GM21526 (cell line): ENCODE measurements around the gene C19orf53.
A peak's percentile ranks its signal among the peaks of the same experiment; 100 is the strongest.
"Not testable (repeated sequence)": the region's sequence is repeated elsewhere in the genome, so short reads cannot be mapped to it uniquely, and the experiment has no call there.

Source experiments
- ATAC-seq: cut with Tn5 transposase; IDR thresholded peaks from one replicate; pipeline ENCODE4 v1.9.1; 2021; ENCODE audit warnings: moderate library complexity; ENCODE audit not compliant: unreplicated experiment, low FRiP score

Gene C19orf53

GRCh38 chr19:13774217-13775191, at the start of gene C19orf53:
Gene C19orf53, plus strand, starts transcription at chr19:13774456. Its CDS starts 22 bp downstream, at chr19:13774478.
- ATAC-seq: peak; percentile 79

- ATAC-seq: no peak
Measured at GRCh38 chr19:13726323-13726722, 47.9 kb upstream of the C19orf53 start.

DNA sequence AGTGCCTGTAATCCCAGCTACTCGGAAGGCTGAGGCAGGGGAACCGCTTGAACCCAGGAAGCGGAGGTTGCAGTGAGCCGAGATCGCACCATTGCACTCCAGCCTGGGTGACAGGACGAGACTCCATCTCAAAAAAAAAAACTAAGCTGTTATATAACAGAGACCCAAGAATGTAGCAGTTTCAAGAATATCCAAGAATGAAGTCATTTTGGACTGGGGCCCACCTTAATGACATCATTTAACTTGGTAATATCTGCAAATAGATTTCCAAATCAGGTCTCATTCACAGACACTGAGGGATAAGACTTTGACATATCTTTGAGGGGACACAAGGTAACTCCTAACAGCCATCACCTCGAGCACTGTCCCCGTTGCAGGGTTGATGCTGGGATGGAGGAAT, 46.5 kb upstream of the C19orf53 start:
- no peak for ATAC-seq

- no peak for ATAC-seq
Measured at GRCh38 chr19:13729859-13730258, 44.4 kb upstream of the C19orf53 start.

- peak; percentile 90 for ATAC-seq
Measured at GRCh38 chr19:13731147-13731964, 42.9 kb upstream of the C19orf53 start.

DNA sequence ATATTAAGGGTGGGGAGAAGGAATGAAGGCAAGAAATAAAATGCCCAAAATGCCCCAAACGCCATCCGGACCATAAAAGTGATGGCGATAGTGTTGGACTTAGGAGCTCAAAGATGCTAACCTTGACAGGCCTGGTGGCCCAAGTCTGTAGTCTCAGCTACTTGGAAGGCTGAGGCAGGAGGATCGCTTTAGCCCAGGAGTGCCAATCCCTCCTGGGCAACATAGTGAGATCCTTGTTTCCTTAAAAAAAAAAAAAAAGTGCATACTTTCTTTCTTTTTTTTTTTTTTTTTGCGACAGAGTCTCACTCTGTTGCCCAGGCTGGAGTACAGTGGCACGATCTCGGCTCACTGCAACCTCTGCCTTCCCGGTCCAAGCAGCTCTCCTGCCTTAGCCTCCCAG, 41.9 kb upstream of the C19orf53 start:
- no peak for ATAC-seq

- ATAC-seq: no peak
Measured at GRCh38 chr19:13734751-13735150, 39.5 kb upstream of the C19orf53 start.

- ATAC-seq: no peak
Measured at GRCh38 chr19:13738073-13738472, 36.2 kb upstream of the C19orf53 start.

DNA sequence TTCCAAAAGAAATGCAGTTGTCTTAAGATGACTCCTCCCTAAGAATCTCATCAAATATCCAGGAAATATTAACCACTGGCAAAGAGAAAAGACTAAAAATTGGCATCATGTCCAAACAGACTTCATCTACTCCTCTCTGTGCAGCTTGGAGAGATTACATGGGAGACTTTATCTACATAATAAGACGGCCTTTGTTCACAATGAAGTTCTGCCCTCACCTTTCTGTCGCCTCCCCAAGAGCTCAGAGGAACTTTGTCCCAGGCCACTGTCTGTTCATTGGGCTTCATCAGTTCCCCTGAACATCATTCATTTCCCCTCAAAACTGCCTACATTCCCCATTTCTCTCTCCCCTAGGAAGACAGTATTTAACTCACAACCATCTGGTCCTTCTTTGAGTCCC, 32.4 kb upstream of the C19orf53 start:
- ATAC-seq: no peak

DNA sequence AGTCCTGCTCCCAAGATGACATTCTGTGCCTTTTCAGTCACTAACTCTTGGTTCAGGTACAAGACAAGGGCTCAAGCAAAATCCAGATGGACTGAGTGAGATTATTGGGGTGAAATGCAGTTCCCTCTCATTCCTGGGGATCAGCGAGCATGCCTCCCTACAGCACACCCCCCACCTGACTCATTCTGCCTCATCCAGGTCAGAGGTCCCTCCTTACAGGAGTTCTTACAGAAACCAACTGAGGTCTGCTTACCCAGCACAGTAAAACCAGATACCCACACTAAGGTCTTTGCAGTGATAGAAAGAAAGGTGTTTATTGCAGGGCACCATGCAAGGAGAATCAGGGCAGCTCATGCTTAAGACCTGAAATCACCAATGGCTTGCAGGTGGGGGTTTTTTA, 31.5 kb upstream of the C19orf53 start:
- ATAC-seq: no peak

GRCh38 chr19:13744174-13744573, 30.1 kb upstream of the C19orf53 start:
- no peak for ATAC-seq

DNA sequence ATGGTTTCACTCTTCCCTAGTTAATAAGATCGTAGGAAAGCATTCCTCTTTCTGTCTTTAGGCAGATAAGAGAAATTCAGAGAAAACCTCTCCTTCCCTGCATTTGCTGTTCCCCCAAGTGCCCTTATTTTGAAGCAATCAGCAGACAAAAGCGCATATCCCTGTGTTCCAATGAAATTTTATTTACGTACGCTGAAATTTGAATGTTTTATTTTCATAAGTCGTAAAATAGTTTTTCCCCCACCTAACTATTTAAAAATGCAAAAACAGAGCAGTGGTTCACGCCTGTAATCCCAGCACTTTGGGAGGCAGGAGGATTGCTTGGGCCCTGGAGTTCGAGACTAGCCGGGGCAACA, 27.2 kb upstream of the C19orf53 start:
- no peak for ATAC-seq

DNA sequence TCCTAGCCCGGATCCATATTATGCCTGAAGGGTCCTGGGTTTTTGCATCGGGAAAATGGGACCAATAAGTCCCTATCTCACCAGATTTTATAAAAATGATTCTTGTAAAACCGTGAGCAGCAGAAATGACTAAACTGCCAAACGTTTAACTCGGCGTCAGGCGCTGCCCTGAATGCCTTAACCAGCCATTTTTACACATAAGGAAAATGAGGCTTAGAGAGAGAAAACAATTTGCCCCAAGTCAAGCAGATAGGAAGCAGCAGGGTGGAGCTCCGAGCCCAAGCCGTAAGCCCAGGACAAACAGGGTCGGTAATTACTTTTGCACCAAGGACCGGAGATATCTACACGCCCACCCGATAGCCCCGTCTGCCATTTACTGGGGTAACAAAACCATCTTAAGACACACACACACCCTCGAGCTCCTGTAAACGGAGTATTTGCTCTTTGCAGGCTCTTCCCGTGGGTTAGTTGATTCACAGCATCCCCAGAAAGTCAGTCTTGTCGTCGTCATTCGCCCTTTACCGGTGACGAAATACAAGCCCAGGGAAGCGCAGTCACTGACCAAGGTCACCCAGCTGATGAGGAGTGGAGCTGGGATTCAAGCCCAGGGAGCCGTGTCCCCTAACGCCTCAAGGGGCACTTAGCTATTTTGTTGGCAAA, 26.0 kb upstream of the C19orf53 start:
- no peak for ATAC-seq

DNA sequence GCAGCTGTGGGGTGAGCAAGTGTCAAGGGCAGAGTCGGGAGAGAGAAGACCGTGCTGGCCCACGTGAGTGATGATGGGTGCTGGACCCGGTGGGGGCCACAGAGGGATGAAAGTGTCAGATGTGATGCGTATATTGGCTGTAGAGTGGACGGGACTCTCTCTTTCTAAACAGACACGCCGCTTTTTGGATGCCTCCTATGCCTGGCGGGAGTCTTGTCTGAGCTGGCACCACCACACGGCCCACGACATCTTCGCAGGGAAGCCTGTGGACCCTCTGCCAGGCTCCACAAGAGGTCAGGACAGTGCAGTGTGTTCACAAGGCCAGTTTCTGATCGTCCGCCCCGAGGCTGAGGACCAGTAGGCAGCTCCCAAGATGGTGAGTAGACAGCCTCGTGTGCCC, 22.8 kb upstream of the C19orf53 start:
- no peak for ATAC-seq

DNA sequence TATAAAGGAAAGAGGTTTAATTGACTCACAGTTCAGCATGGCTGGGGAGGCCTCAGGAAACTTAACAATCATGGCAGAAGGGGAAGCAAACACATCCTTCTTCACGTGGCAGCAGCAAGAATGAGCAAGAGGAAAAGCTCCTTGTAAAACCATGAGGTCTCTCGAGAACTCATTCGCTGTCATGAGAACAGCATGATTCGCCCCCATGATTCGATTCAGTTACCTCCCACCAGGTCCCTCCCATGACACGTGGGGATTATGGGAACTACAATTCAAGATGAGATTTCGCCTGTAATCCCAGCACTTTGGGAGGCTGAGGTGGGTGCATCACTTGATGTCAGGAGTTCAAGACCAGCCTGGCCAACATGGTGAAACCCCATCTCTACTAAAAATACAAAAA, 20.6 kb upstream of the C19orf53 start:
- ATAC-seq: not testable (repeated sequence)

DNA sequence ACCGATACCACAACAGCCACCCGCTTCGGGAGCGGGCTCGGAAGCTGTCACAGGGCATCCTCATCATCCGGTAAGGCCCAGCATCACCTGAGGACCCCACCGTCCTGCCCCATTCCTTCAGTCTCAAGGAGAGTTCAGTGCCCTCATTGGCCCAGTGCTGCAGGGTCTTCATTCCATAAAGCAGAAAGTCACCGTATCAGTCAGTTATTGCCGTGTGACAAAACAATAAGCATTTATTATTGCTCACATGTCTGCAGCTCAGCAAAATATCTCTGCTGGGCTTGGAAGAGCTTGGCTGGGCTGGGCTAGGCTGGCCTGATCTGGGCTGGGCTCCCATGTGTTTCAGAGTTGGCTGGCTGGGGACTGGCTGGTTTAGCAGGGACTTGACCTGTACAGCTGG, 18.0 kb upstream of the C19orf53 start:
- ATAC-seq: no peak

DNA sequence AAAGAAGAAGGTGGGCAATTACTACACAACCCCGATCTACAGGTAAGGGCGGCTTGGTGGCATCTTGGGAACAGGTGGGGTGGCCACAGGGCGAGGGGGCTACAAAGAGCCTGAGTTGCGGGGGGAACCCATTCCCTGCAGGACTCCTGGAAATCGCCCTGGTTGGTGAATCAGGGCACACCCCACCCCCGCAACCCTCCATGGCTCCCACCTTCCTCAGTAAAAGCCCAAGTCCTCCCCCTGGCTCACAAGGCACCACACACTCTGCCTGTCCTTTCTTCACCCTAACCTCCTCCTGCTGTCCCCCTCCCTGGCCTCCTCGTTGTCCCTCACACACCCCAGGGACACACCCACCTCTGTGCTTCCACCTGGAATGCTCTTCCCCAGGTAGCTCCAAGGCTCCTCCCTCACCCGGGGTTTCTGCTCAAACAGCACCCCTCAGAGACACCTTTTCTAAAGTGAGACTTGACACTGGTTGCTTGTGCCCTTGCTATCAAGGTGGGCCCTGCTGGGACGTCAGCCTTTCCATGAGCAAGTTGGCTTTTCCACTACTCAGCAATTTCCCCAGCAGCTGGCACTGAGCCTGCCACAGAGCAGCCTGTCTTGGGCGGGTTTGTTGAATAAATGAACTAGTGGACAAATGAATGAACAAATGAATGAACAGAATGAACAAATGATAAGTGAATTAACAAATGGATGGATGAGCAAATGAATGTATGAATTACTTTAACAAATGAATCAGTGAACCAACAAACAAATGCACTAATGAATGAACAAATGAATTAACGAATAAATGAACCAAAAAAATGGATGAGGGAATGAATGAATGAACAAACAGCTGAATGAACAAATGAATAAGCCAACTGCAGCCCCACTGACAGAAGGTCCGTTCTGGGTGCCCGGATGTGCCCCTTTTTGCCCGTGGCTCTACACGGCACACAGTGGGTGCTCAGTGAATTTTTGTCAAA, 16.2 kb upstream of the C19orf53 start:
- ATAC-seq: no peak

DNA sequence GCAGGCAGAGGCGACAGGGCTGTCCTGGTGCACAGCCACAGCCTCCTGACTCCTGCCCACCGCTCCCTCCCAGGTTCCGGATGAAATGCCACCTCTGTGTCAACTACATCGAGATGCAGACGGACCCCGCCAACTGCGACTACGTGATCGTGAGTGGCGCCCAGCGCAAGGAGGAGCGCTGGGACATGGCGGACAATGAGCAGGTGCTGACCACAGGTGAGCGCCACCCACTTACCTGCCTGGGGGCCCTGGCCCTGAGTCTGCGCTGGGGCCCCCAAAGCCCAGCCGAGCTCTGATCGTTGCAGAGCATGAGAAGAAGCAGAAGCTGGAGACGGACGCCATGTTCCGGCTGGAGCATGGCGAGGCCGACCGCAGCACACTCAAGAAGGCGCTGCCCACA, 15.5 kb upstream of the C19orf53 start:
- no peak for ATAC-seq

DNA sequence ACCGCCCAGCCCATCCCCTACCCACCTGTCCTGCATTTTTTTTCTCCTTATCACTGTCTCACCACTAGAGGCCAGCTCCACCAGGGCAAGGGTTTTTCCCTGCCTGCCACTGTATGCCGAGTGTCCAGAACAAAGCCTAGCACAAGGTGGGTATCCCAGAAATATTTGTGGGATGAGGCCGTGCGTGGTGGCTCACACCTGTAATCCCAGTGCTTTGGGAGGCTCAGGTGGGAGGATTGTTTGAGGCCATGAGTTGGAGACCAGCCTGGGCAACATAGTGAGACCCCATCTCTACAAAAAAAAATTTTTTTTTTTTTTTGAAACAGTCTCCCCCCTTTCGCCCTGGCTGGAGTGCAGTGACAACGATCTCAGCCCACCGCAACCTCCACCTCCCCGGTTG, 12.8 kb upstream of the C19orf53 start:
- ATAC-seq: no peak
